Adrenal gland (tissue), 12 donors: ENCODE measurements around the gene SERTAD1. TPM values are rescaled to one million over a fixed set of nuclear protein-coding genes. Genes with fewer than 3 reads are reported as not detected.
"Not testable (repeated sequence)": the region's sequence is repeated elsewhere in the genome, so short reads cannot be mapped to it uniquely, and the experiment has no call there.

Experiments
- DNase-seq, 7 donors: peaks; one replicate each; pipeline ENCODE4 v3.0.0-alpha.2; 2019 to 2020
- H3K27ac ChIP-seq, 5 donors: fragments of 200-600 bp; sonication (generic) in 4 of 5; 1 replicate in 3 of 5; 2 replicates in 2 of 5; pipeline versions ENCODE4 v1.5.1 to v1.8.0; 2016 to 2020; ENCODE audit warnings: mild to moderate bottlenecking in 1 of 5
- H3K27me3 ChIP-seq: fragments of 200-600 bp; 2 replicates; pipeline ENCODE4 v1.8.0; 2021
- H3K36me3 ChIP-seq, 2 donors: fragments of 200-600 bp; replicated peaks in 1 of 2; 1 replicate in 1 of 2; 2 replicates in 1 of 2; pipeline versions ENCODE4 v1.5.1 to v1.8.0; 2018 to 2022
- H3K4me1 ChIP-seq, 2 donors: fragments of 200-600 bp; replicated peaks in 1 of 2; 1 replicate in 1 of 2; 2 replicates in 1 of 2; pipeline versions ENCODE4 v1.5.1 to v1.8.0; 2018 to 2021
- H3K4me3 ChIP-seq, 4 donors: fragments of 200-600 bp; sonication (generic) in 3 of 4; one replicate each; pipeline ENCODE4 v1.5.1; 2016 to 2018
- H3K9me3 ChIP-seq, 3 donors: fragments of 200-600 bp; sonication (generic) in 1 of 3; replicated peaks in 1 of 3; 1 replicate in 2 of 3; 2 replicates in 1 of 3; pipeline versions ENCODE4 v1.5.1 to v1.8.0; 2016 to 2021
- CTCF ChIP-seq, 6 experiments: fragments of 450-650 bp in 4 of 6; fragments of 200-600 bp in 2 of 6; sonication (generic) in 1 of 6; IDR thresholded peaks; 1 replicate in 5 of 6; 2 replicates in 1 of 6; pipeline versions ENCODE4 v1.5.1 to v1.8.0; 2016 to 2021; ENCODE audit warnings: antibody characterized with exemption in 6 of 6, mild to moderate bottlenecking in 2 of 6, moderate library complexity in 1 of 6
- POLR2A ChIP-seq, 2 donors: fragments of 450-650 bp; IDR thresholded peaks; one replicate each; pipeline ENCODE4 v1.6.1; 2017; ENCODE audit warnings: antibody characterized with exemption in 2 of 2, mild to moderate bottlenecking in 2 of 2, moderate library complexity in 1 of 2
- WGBS, 4 donors: extraction: QIAGEN DNeasy Blood & Tissue Kit in 2 of 4; methylation state at CpG; one replicate each; pipeline versions ENCODE4 v1.1.5 to v1.1.7; 2013 to 2017; 5-methylcytosine and 5-hydroxymethylcytosine counted together
- intact Hi-C, 2 donors: fragments of 100-400 bp; cut with DNase I; formaldehyde crosslinking; loops; one replicate each; pipeline versions ENCODE4 v1.14.1 to v1.15.0; 2022 to 2023
- polyA plus RNA-seq, 3 donors: library from polyadenylated mRNA; stranded (reverse); fragments of 200-250 nt in 2 of 3; fragments of 350-450 nt in 1 of 3; fragmentation: Illumina TruSeq in 1 of 3; extraction: RNeasy Lipid Tissue Mini Kit (QIAGEN cat#74804) in 1 of 3; gene quantifications; one replicate each; pipeline ENCODE4 v1.2.3, GENCODE V29; 2013 to 2014
- total RNA-seq, 9 donors: library from RNA; depleted of rRNA in 4 of 9; stranded (reverse); fragments of >200 nt in 4 of 9; fragments of 120-200 nt in 1 of 9; fragmentation: NEBNext Ultra II Directional in 1 of 9; extraction: Animal tissue kit (Norgen Biotek cat#: 25700) in 1 of 9; gene quantifications; one replicate each; pipeline versions ENCODE4 v1.1.0 to v1.2.4, GENCODE V29; 2013 to 2023
- donor health status: healthy with polysubstance abuse.
- donor health status: Bipolar disorder and iron deficiency.
- donor health status: DM: yes; HTN: yes; CAD: no.
- donor health status: DM: no; HTN: no; CAD: no.
- donor health status: DM: no; HTN: no; CAD: no.
- donor health status: DM: yes; HTN: yes; CAD: no.

Gene SERTAD1
- total and polyA plus RNA-seq, 12 donors: 1.7 to 20.8 (median 13.0) TPM

GRCh38 chr19:40410030-40410389, 15.8 kb downstream of the SERTAD1 start:
- no peaks in the 10 kb centered on the region for H3K9me3 ChIP-seq
- peak overlapping the region in 1 of 5 donors; percentile 52 for H3K27ac ChIP-seq
- WGBS, 4 donors: 40 to 69% (median 61%) methylated on average over 3 to 9 of the region's 9 CpGs
- no peak for TF ChIP-seq CTCF (IDR thresholded peaks at IDR 0.05)
- no peak for TF ChIP-seq POLR2A (IDR thresholded peaks at IDR 0.05)
- intact Hi-C loops: no loop called here
- H3K36me3 ChIP-seq: no peaks in the 10 kb centered on the region
- no peaks in the 10 kb centered on the region for H3K27me3 ChIP-seq
- no peak overlapping the region for H3K4me3 ChIP-seq
- no peak for DNase-seq
- peaks cover 12 to 23% of the 10 kb centered on the region in 2 donors for H3K4me1 ChIP-seq

GRCh38 chr19:40408598-40408925, 17.2 kb downstream of the SERTAD1 start:
- H3K27me3 ChIP-seq, DNase-seq, H3K4me3 ChIP-seq, H3K9me3 ChIP-seq, intact Hi-C loops, H3K27ac ChIP-seq, H3K36me3 ChIP-seq: not testable (repeated sequence)
- H3K4me1 ChIP-seq: peaks cover 12 to 32% of the 10 kb centered on the region in 2 donors
- WGBS, 4 donors: 87 to 97% (median 90%) methylated on average over 6 to 8 of the region's 8 CpGs

GRCh38 chr19:40407714-40408597, 17.8 kb downstream of the SERTAD1 start:
- Histone ChIP-seq H3K27me3 (no peaks in the 10 kb centered on the region), H3K27ac (no peak overlapping the region), H3K4me3 (no peak overlapping the region), H3K9me3 (no peaks in the 10 kb centered on the region), H3K4me1 (peaks cover 16 to 37% of the 10 kb centered on the region in 2 donors), H3K36me3 (no peaks in the 10 kb centered on the region)
- WGBS, 4 donors: 56 to 92% (median 69%) methylated on average over 5 to 22 of the region's 22 CpGs
- no peak for TF ChIP-seq POLR2A (IDR thresholded peaks at IDR 0.05)
- no peak for TF ChIP-seq CTCF (IDR thresholded peaks at IDR 0.05)
- intact Hi-C loops: no loop called here
- no peak for DNase-seq

GRCh38 chr19:40403262-40403984, 22.4 kb downstream of the SERTAD1 start:
- Histone ChIP-seq H3K4me3 (peak overlapping the region in 2 of 4 donors; percentile 57 to 67), H3K27ac (peak overlapping the region; percentile 84 to 91 (median 90)), H3K27me3 (no peaks in the 10 kb centered on the region), H3K4me1 (peaks cover 5 to 21% of the 10 kb centered on the region in 2 donors), H3K9me3 (no peaks in the 10 kb centered on the region), H3K36me3 (no peaks in the 10 kb centered on the region)
- intact Hi-C loops: no loop called here
- peak; percentile 94 to 98 (median 97) for DNase-seq
- 0 to 1% (median 0%) methylated on average over 3 to 41 of the region's 41 CpGs for WGBS, 4 donors
- TF ChIP-seq CTCF (IDR thresholded peaks at IDR 0.05): no peak
- peak; percentile 22 to 53 for TF ChIP-seq POLR2A (IDR thresholded peaks at IDR 0.05)
